HG03025 (cell line): ENCODE data around the gene RABL2A.
A peak's percentile ranks its signal among the peaks of the same experiment; 100 is the strongest.
"Not testable (repeated sequence)": the region's sequence is repeated elsewhere in the genome, so short reads cannot be mapped to it uniquely, and the experiment has no call there.

Experiments used
- ATAC-seq: cut with Tn5 transposase; IDR thresholded peaks from one replicate; pipeline ENCODE4 v1.9.1; 2021; ENCODE audit warnings: mild to moderate bottlenecking, moderate library complexity; ENCODE audit not compliant: unreplicated experiment, low FRiP score

RABL2A gene

DNA sequence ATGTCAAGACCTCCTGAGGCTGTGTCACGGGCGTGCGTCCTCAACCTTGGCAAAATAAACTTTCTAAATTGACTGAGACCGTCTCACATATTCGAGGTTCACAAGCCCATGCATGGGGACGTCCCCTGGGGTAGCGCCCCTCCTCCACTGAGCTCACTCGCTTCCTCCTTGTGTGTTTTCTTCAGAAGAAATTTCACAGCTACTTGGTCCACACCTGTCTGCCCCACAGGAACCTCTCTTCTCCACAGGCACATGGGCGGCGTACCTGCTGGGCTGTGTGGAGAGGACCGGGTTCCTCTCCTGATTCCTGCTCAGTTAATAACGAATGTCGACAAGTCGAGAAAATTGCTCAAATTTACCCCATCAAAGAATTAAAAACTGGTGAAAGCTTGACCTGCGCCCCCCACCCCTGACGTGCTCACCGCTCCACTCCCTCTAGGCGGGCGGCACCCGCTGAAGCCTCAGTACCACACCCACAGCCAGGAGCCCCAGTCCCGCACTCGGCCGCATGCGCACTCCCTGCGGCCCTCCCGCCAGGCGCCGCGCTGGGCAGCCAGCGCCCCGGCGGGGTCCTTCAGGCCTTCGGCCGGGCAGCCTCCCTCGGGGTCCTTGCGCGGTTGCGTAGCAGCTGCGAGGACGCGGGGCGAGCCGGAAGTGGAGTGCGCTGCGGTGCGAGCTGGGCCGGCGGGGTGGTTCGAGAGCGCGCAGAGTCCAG is at the start of gene RABL2A:
RABL2A (plus strand) TSS at position 651 of the 715 bp plus-strand sequence. CDS start 1,341 bp downstream, outside the sequence.
- peak; percentile 95 for ATAC-seq

GRCh38 chr2:113578508-113578907 is 48.6 kb upstream of the RABL2A start:
- ATAC-seq = not testable (repeated sequence)

- ATAC-seq = not testable (repeated sequence)
Measured at GRCh38 chr2:113582473-113582872, 44.6 kb upstream of the RABL2A start.

- ATAC-seq = not testable (repeated sequence)
Measured at GRCh38 chr2:113583521-113584225, 43.4 kb upstream of the RABL2A start.

GRCh38 chr2:113584311-113585092 is 42.6 kb upstream of the RABL2A start:
- not testable (repeated sequence) for ATAC-seq

GRCh38 chr2:113587201-113587600 is 39.9 kb upstream of the RABL2A start:
- ATAC-seq = not testable (repeated sequence)

- ATAC-seq = not testable (repeated sequence)
Measured at GRCh38 chr2:113589591-113589990, 37.5 kb upstream of the RABL2A start.

- ATAC-seq = not testable (repeated sequence)
Measured at GRCh38 chr2:113591926-113592325, 35.1 kb upstream of the RABL2A start.

- ATAC-seq = not testable (repeated sequence)
Measured at GRCh38 chr2:113593280-113593679, 33.8 kb upstream of the RABL2A start.

- ATAC-seq = not testable (repeated sequence)
Measured at GRCh38 chr2:113595725-113596124, 31.3 kb upstream of the RABL2A start.

GRCh38 chr2:113597164-113597563 is 29.9 kb upstream of the RABL2A start:
- not testable (repeated sequence) for ATAC-seq

- ATAC-seq = not testable (repeated sequence)
Measured at GRCh38 chr2:113597572-113597971, 29.5 kb upstream of the RABL2A start.

DNA sequence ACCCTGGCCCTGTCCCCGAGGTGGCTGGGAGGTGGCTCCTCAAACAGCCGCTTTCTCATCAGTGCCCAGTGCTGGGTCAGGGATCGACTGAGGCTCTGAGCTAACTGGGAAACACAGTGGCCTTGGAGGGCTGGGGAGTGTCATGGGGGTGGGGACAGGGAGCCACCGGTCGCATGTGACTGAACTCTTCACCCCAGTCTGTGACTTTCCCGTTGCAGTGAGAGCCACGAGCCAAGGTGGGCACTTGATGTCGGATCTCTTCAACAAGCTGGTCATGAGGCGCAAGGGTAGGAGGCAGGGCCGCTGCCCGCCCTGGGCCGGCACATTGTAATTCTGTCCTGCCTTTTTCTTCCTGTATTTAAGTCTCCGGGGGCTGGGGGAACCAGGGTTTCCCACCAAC is 28.9 kb upstream of the RABL2A start:
- not testable (repeated sequence) for ATAC-seq

- ATAC-seq = not testable (repeated sequence)
Measured at GRCh38 chr2:113598738-113599137, 28.3 kb upstream of the RABL2A start.

- ATAC-seq = not testable (repeated sequence)
Measured at GRCh38 chr2:113599208-113599607, 27.9 kb upstream of the RABL2A start.

GRCh38 chr2:113602040-113602769 is 24.9 kb upstream of the RABL2A start:
- peak; percentile 49 for ATAC-seq

DNA sequence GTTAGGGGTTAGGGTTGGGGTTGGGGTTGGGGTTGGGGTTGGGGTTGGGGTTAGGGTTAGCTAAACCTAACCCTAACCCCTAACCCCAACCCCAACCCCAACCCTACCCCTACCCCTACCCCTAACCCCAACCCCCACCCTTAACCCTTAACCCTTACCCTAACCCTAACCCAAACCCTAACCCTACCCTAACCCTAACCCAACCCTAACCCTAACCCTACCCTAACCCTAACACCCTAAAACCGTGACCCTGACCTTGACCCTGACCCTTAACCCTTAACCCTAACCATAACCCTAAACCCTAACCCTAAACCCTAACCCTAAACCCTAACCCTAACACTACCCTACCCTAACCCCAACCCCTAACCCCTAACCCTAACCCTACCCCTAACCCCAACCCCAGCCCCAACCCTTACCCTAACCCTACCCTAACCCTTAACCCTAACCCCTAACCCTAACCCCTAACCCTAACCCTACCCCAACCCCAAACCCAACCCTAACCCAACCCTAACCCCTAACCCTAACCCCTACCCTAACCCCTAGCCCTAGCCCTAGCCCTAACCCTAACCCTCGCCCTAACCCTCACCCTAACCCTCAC is 24.1 kb upstream of the RABL2A start:
- ATAC-seq = no peak

- peak; percentile 98 for ATAC-seq
Measured at GRCh38 chr2:113603467-113604084, 23.5 kb upstream of the RABL2A start.

GRCh38 chr2:113604085-113604477 is 23.0 kb upstream of the RABL2A start:
- ATAC-seq = not testable (repeated sequence)
